ENCODE data around the gene ADGRG6.

DNA sequence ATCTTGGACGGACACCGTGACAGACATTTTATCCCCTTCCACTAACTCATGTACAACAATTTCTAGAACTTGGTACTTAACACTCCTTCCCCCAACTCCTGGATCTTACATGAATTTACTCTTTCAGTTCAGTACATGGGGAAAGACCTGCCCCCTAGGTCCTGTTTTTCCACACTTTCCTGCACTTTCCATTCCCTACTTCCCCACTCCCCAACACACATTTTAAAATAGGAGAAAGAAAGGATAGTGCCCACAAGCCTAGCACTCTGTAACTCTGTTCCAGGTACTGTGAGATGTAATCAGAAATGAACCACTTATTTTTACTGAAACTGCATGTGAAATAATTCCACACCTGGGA lies 1.3 kb downstream of the ADGRG6 start:
- TF ChIP-seq EP300 (IDR thresholded peaks at IDR 0.05; ENCODE audit: borderline replicate concordance in 1 of 2, control insufficient read depth in 1 of 2, low read depth in 2 of 2, low read length in 2 of 2): no peak
- TF ChIP-seq, protein P1, sequence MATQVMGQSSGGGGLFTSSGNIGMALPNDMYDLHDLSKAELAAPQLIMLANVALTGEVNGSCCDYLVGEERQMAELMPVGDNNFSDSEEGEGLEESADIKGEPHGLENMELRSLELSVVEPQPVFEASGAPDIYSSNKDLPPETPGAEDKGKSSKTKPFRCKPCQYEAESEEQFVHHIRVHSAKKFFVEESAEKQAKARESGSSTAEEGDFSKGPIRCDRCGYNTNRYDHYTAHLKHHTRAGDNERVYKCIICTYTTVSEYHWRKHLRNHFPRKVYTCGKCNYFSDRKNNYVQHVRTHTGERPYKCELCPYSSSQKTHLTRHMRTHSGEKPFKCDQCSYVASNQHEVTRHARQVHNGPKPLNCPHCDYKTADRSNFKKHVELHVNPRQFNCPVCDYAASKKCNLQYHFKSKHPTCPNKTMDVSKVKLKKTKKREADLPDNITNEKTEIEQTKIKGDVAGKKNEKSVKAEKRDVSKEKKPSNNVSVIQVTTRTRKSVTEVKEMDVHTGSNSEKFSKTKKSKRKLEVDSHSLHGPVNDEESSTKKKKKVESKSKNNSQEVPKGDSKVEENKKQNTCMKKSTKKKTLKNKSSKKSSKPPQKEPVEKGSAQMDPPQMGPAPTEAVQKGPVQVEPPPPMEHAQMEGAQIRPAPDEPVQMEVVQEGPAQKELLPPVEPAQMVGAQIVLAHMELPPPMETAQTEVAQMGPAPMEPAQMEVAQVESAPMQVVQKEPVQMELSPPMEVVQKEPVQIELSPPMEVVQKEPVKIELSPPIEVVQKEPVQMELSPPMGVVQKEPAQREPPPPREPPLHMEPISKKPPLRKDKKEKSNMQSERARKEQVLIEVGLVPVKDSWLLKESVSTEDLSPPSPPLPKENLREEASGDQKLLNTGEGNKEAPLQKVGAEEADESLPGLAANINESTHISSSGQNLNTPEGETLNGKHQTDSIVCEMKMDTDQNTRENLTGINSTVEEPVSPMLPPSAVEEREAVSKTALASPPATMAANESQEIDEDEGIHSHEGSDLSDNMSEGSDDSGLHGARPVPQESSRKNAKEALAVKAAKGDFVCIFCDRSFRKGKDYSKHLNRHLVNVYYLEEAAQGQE (IDR thresholded peaks at IDR 0.05; ENCODE audit: low read depth, low read length): no peak
- TF ChIP-seq EZH2 (IDR thresholded peaks at IDR 0.05; ENCODE audit: borderline replicate concordance, control insufficient read depth, low read depth, low read length): no peak
- no peak for TF ChIP-seq POLR2A (IDR thresholded peaks at IDR 0.05; ENCODE audit: low read depth, low read length)
- TF ChIP-seq POLR2AphosphoS5 (IDR thresholded peaks at IDR 0.05; ENCODE audit: low read length): no peak
- TF ChIP-seq POLR2AphosphoS2 (IDR thresholded peaks at IDR 0.05; ENCODE audit: low read depth, low read length): no peak
- TF ChIP-seq, protein P2, sequence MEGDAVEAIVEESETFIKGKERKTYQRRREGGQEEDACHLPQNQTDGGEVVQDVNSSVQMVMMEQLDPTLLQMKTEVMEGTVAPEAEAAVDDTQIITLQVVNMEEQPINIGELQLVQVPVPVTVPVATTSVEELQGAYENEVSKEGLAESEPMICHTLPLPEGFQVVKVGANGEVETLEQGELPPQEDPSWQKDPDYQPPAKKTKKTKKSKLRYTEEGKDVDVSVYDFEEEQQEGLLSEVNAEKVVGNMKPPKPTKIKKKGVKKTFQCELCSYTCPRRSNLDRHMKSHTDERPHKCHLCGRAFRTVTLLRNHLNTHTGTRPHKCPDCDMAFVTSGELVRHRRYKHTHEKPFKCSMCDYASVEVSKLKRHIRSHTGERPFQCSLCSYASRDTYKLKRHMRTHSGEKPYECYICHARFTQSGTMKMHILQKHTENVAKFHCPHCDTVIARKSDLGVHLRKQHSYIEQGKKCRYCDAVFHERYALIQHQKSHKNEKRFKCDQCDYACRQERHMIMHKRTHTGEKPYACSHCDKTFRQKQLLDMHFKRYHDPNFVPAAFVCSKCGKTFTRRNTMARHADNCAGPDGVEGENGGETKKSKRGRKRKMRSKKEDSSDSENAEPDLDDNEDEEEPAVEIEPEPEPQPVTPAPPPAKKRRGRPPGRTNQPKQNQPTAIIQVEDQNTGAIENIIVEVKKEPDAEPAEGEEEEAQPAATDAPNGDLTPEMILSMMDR (IDR thresholded peaks at IDR 0.05 in 2 of 3, conservative IDR thresholded peaks at IDR 0.05 in 1 of 3; ENCODE audit: control insufficient read depth in 2 of 3, extremely low read depth in 1 of 3, insufficient read depth in 1 of 3, low read depth in 3 of 3, low read length in 3 of 3): no peak
- no peak for TF ChIP-seq JUNB (IDR thresholded peaks at IDR 0.05)
- TF ChIP-seq SP1 (IDR thresholded peaks at IDR 0.05; ENCODE audit: low read depth, low read length): no peak
- no peak for TF ChIP-seq TBL1XR1 (IDR thresholded peaks at IDR 0.05; ENCODE audit: low read depth, low read length)
- no peak for TF ChIP-seq SUZ12 (IDR thresholded peaks at IDR 0.05; ENCODE audit: unreplicated experiment)
- no peak for TF ChIP-seq NRF1 (conservative IDR thresholded peaks at IDR 0.05; ENCODE audit: low read depth, low read length)
- TF ChIP-seq, protein P3, sequence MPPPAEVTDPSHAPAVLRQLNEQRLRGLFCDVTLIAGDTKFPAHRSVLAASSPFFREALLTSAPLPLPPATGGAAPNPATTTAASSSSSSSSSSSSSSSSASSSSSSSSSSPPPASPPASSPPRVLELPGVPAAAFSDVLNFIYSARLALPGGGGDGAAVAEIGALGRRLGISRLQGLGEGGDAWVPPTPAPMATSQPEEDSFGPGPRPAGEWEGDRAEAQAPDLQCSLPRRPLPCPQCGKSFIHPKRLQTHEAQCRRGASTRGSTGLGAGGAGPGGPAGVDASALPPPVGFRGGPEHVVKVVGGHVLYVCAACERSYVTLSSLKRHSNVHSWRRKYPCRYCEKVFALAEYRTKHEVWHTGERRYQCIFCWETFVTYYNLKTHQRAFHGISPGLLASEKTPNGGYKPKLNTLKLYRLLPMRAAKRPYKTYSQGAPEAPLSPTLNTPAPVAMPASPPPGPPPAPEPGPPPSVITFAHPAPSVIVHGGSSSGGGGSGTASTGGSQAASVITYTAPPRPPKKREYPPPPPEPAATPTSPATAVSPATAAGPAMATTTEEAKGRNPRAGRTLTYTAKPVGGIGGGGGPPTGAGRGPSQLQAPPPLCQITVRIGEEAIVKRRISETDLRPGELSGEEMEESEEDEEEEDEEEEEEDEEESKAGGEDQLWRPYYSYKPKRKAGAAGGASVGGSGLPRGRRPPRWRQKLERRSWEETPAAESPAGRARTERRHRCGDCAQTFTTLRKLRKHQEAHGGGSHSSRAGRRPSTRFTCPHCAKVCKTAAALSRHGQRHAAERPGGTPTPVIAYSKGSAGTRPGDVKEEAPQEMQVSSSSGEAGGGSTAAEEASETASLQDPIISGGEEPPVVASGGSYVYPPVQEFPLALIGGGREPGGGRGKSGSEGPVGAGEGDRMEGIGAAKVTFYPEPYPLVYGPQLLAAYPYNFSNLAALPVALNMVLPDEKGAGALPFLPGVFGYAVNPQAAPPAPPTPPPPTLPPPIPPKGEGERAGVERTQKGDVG (CRISPR knock-in tag; IDR thresholded peaks at IDR 0.05): no peak
- no peak for TF ChIP-seq RBBP5 (conservative IDR thresholded peaks at IDR 0.05)
